ENCODE results near the gene NT5C1A. TPM values are rescaled to one million over a fixed set of nuclear protein-coding genes. Genes with fewer than 3 reads are reported as not detected.

The NT5C1A gene
- total RNA-seq, 1 experiment from 2014 or later = not detected

GRCh38 chr1:39691383-39692151 lies 19.7 kb upstream of the NT5C1A start, which contains the start of gene HPCAL4:
TSS of gene HPCAL4 (minus strand) at chr1:39691433. CDS start at chr1:39684603, 6,830 bp downstream.
- H3F3A ChIP-seq (ENCODE audit: low read length, unreplicated experiment) = no peaks in the 10 kb centered on the region
- no peak for TF ChIP-seq EZH2 (IDR thresholded peaks at IDR 0.05; ENCODE audit: low read length, unreplicated experiment)
- no peak for TF ChIP-seq CTCF (conservative IDR thresholded peaks at IDR 0.05; ENCODE audit: low read depth, low read length)
- no peak for TF ChIP-seq EZH2phosphoT487 (IDR thresholded peaks at IDR 0.05; ENCODE audit: borderline replicate concordance, low read length)
- POLR2A ChIA-PET (ENCODE audit: unreplicated experiment) = no interaction called here

GRCh38 chr1:39690794-39691382 lies 19.0 kb upstream of the NT5C1A start:
- no TSS peak for BruUV-seq (replicated peaks)
- intact Hi-C loops (cut with micrococcal nuclease) = no loop called here
- no peak for ATAC-seq
- Histone ChIP-seq H3F3A (ENCODE audit: low read length, unreplicated experiment) (no peaks in the 10 kb centered on the region), H3K4me1 (ENCODE audit: insufficient read depth, low read length) (0 out of 2 replicates have a peak, but pooled peaks cover 4% of the 10 kb centered on the region), H4K20me1 (ENCODE audit: low read length) (no peaks in the 10 kb centered on the region), H3K79me2 (ENCODE audit: low read length) (no peaks in the 10 kb centered on the region), H3K27me3 (ENCODE audit: low read length) (no peaks in the 10 kb centered on the region; the same call in 1 of the 2 replicates), H3K4me3 (ENCODE audit: low read length) (peak overlapping the region; percentile 50), H3K9me2 (replicated peaks; ENCODE audit: low read length) (no peaks in the 10 kb centered on the region), H3K36me3 (ENCODE audit: low read depth, low read length) (no peaks in the 10 kb centered on the region), H2AFZ (ENCODE audit: low read length) (peak overlapping the region; percentile 61), H3K9me3 (ENCODE audit: low read length) (no peaks in the 10 kb centered on the region), H3K9ac (ENCODE audit: low read length) (no peak overlapping the region), H3K4me2 (ENCODE audit: low read length) (peak overlapping the region; percentile 81), H3K27ac (ENCODE audit: low read length) (no peak overlapping the region)
- POLR2A ChIA-PET (ENCODE audit: unreplicated experiment) = no interaction called here
- CTCF ChIA-PET = interaction anchor here (0.6 kb wide), 1 partner anchor 9 kb away, joined by 6 read pairs; no protein-coding TSS in a partner anchor
- no peak for DNase-seq
- TF ChIP-seq CTCF (conservative IDR thresholded peaks at IDR 0.05; ENCODE audit: low read depth, low read length) = no peak
- no peak for TF ChIP-seq EZH2 (IDR thresholded peaks at IDR 0.05; ENCODE audit: low read length, unreplicated experiment)
- no peak for TF ChIP-seq EZH2phosphoT487 (IDR thresholded peaks at IDR 0.05; ENCODE audit: borderline replicate concordance, low read length)

More at GRCh38 chr1:39691383-39692151, 19.7 kb upstream of the NT5C1A start, which contains the start of gene HPCAL4:
- ATAC-seq (peak; percentile 99), DNase-seq (peak; percentile 84)
- intact Hi-C loops (cut with micrococcal nuclease) = no loop called here
- no peak within 1 kb of the TSS for H3K9ac ChIP-seq (ENCODE audit: low read length)
- peak within 1 kb of the TSS; percentile 61 for H2AFZ ChIP-seq (ENCODE audit: low read length)
- 0 out of 2 replicates have a peak, but pooled peaks cover 4% of the 10 kb centered on the region for H3K4me1 ChIP-seq (ENCODE audit: insufficient read depth, low read length)
- H3K27me3 ChIP-seq (ENCODE audit: low read length) = peaks cover 3% of the 10 kb centered on the region; the same call in 1 of the 2 replicates
- peak within 1 kb of the TSS; percentile 50 for H3K4me3 ChIP-seq (ENCODE audit: low read length)
- H3K36me3 ChIP-seq (ENCODE audit: low read depth, low read length) = no peaks in the 10 kb centered on the region
- H3K9me3 ChIP-seq (ENCODE audit: low read length) = no peaks in the 10 kb centered on the region
- CTCF ChIA-PET = interaction anchor here (0.6 kb wide), 1 partner anchor 8 kb away, joined by 6 read pairs; no protein-coding TSS in a partner anchor
- no TSS peak for BruUV-seq (replicated peaks)
- H3K27ac ChIP-seq (ENCODE audit: low read length) = no peak within 1 kb of the TSS
- H3K9me2 ChIP-seq (replicated peaks; ENCODE audit: low read length) = no peaks in the 10 kb centered on the region
- H3K4me2 ChIP-seq (ENCODE audit: low read length) = peak within 1 kb of the TSS; percentile 81
- no peaks in the 10 kb centered on the region for H4K20me1 ChIP-seq (ENCODE audit: low read length)
- no peaks in the 10 kb centered on the region for H3K79me2 ChIP-seq (ENCODE audit: low read length)
